SK-N-SH treated with all-trans-retinoic acid at 6 μM for 48 hours (cell line): ENCODE results near the gene CHRNG.

ENCODE experiments used
- ATAC-seq: fragments of 200-7000 bp; cut with Tn5 transposase; 3 replicates; pipeline ENCODE4 v1.9.1; 2020; ENCODE audit warnings: mild to moderate bottlenecking, moderate library complexity
- BACH2 ChIP-seq: fragments of 250-450 bp; sonication (Bioruptor Pico); IDR thresholded peaks from 2 replicates; pipeline ENCODE4 v1.9.0; 2021; ENCODE audit warnings: mild to moderate bottlenecking, borderline replicate concordance
- CSDC2 ChIP-seq: fragments of 250-450 bp; sonication (Bioruptor Pico); IDR thresholded peaks from 2 replicates; pipeline ENCODE4 v1.5.0; 2020; ENCODE audit warnings: mild to moderate bottlenecking, moderate library complexity
- CSRNP3 ChIP-seq: fragments of 250-450 bp; sonication (Bioruptor Pico); IDR thresholded peaks from 2 replicates; pipeline ENCODE4 v1.5.1; 2021; ENCODE audit warnings: mild to moderate bottlenecking, moderate library complexity
- OSR1 ChIP-seq: fragments of 250-450 bp; sonication (Bioruptor Pico); IDR thresholded peaks from 2 replicates; pipeline ENCODE4 v1.8.0; 2022; ENCODE audit warnings: moderate library complexity, mild to moderate bottlenecking, inconsistent platforms
- PATZ1 ChIP-seq: fragments of 250-450 bp; sonication (Bioruptor Pico); IDR thresholded peaks from 2 replicates; pipeline ENCODE4 v1.8.0; 2020; ENCODE audit warnings: mild to moderate bottlenecking, moderate library complexity, borderline replicate concordance
- PPARA ChIP-seq: fragments of 250-450 bp; sonication (Bioruptor Pico); IDR thresholded peaks from 2 replicates; pipeline ENCODE4 v1.5.0; 2020; ENCODE audit warnings: mild to moderate bottlenecking, borderline replicate concordance
- RARB ChIP-seq: fragments of 250-450 bp; sonication (Bioruptor Pico); IDR thresholded peaks from 2 replicates; pipeline ENCODE4 v1.8.0; 2021; ENCODE audit warnings: mild to moderate bottlenecking, moderate library complexity
- SNAI2 ChIP-seq: fragments of 250-450 bp; sonication (Bioruptor Pico); IDR thresholded peaks from 2 replicates; pipeline ENCODE4 v1.5.0; 2020; ENCODE audit warnings: mild to moderate bottlenecking, moderate library complexity
- TCF4 ChIP-seq: fragments of 250-450 bp; sonication (Bioruptor Pico); IDR thresholded peaks from 2 replicates; pipeline ENCODE4 v1.8.0; 2021; ENCODE audit warnings: mild to moderate bottlenecking, moderate library complexity, borderline replicate concordance
- TSHZ2 ChIP-seq: fragments of 250-450 bp; sonication (Bioruptor Pico); IDR thresholded peaks from 2 replicates; pipeline ENCODE4 v1.5.0; 2020; ENCODE audit warnings: mild to moderate bottlenecking, moderate library complexity
- ZC3H10 ChIP-seq: fragments of 250-450 bp; sonication (Bioruptor Pico); IDR thresholded peaks from 2 replicates; pipeline ENCODE4 v1.5.1; 2021; ENCODE audit warnings: mild to moderate bottlenecking, moderate library complexity
- ZFP30 ChIP-seq: fragments of 450-650 bp; formaldehyde crosslinking; IDR thresholded peaks from 2 replicates; pipeline ENCODE4 v1.5.0; 2022; ENCODE audit warnings: mild to moderate bottlenecking, moderate library complexity
- ZNF70 ChIP-seq: fragments of 450-650 bp; formaldehyde crosslinking; IDR thresholded peaks from 2 replicates; pipeline ENCODE4 v1.5.0; 2020; ENCODE audit warnings: mild to moderate bottlenecking, moderate library complexity
- TF ChIP-seq, protein P1 (sequence below): fragments of 250-450 bp; sonication (Bioruptor Pico); IDR thresholded peaks from 2 replicates; pipeline ENCODE4 v1.8.0; 2021; ENCODE audit warnings: low read depth, mild to moderate bottlenecking, moderate library complexity, borderline replicate concordance

Gene CHRNG

GRCh38 chr2:232543491-232543890, 4.0 kb downstream of the CHRNG start (continued):
- no peak for TF ChIP-seq ZNF70 (CRISPR knock-in tag)

GRCh38 chr2:232543928-232544631, 4.6 kb downstream of the CHRNG start:
- TF ChIP-seq, protein P1, sequence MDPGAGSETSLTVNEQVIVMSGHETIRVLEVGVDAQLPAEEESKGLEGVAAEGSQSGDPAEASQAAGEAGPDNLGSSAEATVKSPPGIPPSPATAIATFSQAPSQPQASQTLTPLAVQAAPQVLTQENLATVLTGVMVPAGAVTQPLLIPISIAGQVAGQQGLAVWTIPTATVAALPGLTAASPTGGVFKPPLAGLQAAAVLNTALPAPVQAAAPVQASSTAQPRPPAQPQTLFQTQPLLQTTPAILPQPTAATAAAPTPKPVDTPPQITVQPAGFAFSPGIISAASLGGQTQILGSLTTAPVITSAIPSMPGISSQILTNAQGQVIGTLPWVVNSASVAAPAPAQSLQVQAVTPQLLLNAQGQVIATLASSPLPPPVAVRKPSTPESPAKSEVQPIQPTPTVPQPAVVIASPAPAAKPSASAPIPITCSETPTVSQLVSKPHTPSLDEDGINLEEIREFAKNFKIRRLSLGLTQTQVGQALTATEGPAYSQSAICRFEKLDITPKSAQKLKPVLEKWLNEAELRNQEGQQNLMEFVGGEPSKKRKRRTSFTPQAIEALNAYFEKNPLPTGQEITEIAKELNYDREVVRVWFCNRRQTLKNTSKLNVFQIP, result no peak
- TF ChIP-seq TSHZ2 (CRISPR knock-in tag) (no peak), CSDC2 (no peak), PATZ1 (CRISPR knock-in tag) (no peak), TCF4 (CRISPR knock-in tag) (no peak), RARB (CRISPR knock-in tag) (no peak), OSR1 (no peak)
- no peak for ATAC-seq

GRCh38 chr2:232544674-232545073, 5.2 kb downstream of the CHRNG start:
- no peak for ATAC-seq
- no peak for TF ChIP-seq ZC3H10 (CRISPR knock-in tag)
- no peak for TF ChIP-seq PATZ1 (CRISPR knock-in tag)
- no peak for TF ChIP-seq SNAI2 (CRISPR knock-in tag)
- TF ChIP-seq CSDC2, result no peak
- TF ChIP-seq BACH2 (CRISPR knock-in tag), result no peak
- no peak for TF ChIP-seq CSRNP3
- no peak for TF ChIP-seq PPARA (CRISPR knock-in tag)
- TF ChIP-seq, protein P1, result no peak
- TF ChIP-seq ZNF70 (CRISPR knock-in tag), result no peak
- TF ChIP-seq ZFP30 (CRISPR knock-in tag), result no peak
